ENCODE results near the gene ZMIZ1.

Gene ZMIZ1

DNA sequence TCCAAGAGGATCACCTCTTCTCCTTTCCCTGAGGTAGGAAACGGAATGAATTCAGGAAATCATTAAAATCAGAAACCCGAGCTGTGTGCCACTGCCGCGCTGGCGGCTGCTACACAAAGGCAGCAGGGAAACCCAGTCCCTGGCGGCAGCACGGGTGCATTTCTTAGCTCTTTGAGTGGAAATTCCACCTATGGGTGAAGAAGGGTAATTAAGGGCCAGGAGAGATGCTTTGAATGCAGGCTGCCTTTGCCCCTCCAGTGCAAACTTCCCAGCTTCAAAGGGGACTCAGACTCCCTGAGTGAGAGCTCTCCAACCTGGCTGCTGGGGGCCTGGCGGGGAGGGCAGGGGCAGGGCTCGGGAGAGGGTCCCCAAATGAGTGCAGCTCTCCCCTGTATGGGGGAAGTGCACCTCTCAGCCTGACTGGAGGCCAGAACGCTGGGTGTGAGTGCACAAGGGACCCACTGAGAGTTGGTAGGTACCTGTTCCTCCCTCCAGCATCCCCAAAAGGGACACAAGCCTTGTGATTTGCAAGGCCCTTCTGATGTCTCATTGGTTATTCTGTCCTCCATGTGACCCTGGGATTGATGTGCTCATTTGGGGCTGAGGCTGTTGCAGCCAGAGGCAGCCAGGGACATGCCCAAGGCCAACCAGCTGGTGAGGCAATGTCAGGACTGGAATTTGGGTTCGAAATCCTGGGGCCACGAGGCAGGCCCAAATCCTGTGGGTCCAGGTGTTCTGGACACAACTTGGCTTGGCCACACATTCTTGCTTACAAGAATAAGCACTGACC lies 16.3 kb upstream of the ZMIZ1 start:
- DNase-seq = no peak

DNA sequence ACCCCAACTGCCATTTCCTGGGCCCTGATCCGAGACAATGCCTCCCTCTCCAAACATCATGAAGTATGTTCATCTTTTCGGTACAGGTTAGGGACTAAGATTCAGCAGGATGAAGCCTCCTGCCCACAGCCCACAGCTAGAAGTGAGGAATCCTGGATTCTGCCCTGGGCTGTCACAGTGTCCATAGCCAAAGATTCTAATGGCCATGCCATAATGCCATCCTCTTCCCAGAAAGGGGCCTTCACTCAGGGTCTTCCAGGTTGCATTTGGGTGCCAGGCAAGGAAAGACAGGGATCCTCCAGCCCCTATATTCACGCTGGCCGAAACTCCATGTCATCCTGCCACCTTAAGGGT lies 15.7 kb upstream of the ZMIZ1 start:
- no peak for DNase-seq

DNA sequence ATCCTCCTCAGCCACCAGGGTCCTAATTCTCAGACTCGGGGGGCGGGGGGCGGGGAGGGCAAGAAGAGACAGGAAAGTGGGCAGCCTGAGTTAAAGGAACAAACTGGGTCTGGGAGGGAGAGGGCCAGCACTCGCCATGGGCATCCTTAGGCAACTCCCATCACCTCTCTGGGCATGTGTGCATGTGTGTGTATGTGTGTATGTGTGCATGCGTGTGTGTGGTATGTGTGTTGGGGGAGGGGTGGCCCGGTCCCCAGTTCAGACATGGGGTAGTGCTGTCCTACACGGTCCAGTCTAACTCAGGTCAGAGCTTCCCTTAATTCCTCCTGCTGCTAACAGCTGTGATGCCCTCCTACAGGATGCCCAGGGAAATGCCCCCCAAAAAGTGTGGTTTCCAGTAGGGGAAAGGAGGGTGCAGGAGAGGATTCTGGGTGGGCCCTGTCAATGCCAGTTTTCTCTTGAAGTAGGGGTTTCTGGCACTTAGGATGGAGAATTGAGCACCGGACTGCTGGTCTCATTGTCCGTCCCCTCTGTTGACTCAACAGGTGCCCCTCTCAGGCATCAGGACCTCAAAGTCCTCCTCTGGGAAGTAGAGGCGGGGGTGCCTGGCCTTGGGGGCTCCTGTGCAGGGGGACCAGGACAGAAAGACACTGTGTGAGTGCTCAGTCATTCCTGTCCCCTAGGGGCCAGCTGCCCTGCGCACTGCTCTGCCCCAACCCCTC lies 15.1 kb upstream of the ZMIZ1 start:
- no peak for DNase-seq

DNA sequence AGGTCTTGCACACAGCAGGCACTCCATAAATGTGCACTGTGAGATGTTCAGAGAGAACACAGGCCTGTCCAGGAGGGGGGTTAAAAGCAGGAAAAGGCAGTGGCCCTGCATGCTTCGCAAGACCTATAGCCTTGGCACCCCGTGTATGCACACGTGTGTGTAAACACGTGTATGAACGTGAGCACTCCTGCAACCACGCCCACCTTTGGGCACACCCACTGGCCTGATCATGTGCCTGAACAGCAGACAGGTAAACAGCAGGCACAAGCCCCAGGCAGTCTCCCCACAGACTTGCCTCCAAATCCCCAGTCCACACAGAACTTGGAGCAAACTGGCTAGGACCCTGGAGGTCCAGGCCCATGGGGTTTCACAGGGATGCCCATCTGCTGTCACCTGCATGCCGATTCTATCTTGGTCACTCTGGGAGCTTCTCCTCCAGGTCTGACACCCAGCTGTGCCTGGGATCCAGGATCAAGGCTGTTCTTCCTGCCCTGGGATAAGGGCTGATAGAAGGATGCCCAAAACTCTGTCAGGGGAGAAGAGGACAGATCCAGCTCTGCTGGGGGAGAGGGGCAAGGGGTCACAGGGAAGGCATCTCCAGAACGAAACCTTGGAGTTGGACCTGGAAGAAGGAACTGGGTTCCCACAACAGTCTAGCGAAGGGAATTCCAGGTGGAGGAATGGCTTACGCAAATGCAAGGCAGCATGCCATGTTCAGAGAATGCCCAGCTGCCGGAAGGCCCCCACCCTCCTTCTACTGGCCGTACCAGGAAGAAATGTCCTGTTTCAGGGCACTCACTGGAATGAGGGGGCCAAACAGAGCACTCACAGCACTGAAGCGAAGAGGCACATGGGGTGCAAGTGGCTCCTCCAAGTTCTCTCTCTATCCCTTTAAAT lies 14.3 kb upstream of the ZMIZ1 start:
- DNase-seq = no peak

DNA sequence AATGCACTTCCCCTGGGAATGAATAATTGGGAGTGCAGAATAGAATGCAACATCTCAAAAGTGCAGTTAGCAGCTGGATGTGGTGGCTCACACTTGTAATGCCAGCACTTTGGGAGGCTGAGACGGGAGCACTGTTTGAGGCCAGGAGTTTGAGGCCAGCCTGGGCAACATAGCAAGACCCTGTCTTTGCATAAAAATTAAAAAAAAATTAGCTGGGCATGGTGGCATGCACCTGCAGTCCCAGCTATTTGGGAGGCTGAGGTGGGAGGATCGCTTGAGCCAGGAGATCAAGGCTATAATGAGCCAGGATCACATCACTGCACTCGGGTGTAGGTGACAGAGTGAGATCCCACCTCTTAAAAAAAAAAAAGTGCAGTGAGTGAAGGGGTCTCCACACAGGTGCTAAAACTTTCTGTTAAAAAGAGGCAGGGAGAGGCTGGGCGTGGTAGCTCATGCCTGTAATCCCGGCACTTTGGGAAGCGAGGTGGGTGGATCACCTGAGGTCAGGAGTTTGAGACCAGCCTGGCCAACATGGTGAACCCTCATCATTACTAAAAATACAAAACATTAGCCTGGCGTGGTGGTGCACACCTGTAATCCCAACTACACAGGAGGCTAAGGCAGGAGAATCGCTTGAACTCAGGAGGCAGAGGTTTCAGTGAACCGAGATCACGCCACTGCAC lies 13.5 kb upstream of the ZMIZ1 start:
- no peak for DNase-seq

DNA sequence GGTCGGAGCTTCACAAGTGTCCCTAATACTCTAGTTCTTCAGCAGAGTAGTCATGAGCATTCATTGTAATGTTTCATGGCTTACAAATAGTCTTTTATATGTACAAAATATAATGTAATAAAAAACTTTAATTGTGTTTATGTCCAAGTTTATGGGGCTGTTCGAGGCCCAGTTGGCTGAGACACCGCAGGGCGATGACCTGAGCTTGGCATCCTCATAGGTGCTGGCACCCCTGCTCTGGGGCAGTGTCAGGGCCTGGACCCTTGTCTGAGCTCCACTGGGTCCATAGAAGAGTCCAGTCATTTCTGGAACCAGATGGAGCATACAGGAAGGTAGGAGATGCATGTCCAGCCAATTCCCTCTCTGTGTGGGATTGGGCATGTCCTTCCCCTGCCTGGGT lies 12.9 kb upstream of the ZMIZ1 start:
- DNase-seq = no peak

DNA sequence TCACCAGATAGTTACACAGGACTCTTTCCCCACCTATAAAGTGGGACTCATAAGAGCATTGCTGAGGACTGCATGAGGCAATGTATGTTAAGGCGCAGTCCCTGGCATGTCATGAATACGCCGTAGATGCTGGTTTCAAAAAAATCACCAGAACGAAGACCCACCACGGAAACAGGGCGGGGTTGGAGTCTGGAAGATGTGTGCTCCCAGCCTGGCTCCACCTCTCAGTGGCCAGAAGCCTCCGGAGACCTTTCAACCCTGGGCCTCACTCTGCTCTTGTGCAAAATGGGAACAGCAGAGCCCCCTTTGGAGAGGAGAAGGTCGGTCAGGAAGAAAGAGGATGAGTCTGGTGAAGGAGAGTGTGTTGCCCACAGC lies 12.4 kb upstream of the ZMIZ1 start:
- DNase-seq = no peak

DNA sequence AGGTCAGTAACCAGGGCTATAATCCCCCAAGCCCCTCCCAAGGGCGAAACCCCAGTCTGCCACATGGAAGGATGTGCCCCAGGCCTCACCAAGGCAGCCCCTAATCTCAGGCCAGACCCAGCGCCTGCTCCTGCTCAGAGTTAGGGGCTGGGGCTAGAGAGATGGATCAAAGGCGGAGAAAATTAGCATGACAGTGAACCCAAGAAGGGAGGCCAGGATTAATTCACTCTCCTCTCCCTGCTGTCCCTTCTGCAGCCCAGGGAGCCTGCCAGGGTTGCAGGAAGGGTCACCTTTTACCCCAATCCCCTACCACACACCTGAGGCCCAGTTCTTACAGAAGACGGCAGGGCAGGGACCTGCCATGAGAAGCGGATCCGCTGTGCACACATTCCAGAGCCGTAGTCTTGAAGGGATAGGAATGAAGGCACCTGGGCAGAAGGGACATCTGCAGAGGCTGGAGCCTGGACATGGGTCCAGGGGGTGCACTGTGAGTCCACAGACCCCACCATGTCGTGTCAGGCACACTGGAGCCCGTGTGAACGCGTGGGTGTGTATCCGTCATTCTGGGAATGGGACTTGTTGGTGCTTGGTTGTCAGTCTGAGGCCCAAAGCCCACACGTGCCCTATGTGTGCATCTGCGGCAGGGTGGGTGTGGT lies 11.9 kb upstream of the ZMIZ1 start:
- DNase-seq = no peak

DNA sequence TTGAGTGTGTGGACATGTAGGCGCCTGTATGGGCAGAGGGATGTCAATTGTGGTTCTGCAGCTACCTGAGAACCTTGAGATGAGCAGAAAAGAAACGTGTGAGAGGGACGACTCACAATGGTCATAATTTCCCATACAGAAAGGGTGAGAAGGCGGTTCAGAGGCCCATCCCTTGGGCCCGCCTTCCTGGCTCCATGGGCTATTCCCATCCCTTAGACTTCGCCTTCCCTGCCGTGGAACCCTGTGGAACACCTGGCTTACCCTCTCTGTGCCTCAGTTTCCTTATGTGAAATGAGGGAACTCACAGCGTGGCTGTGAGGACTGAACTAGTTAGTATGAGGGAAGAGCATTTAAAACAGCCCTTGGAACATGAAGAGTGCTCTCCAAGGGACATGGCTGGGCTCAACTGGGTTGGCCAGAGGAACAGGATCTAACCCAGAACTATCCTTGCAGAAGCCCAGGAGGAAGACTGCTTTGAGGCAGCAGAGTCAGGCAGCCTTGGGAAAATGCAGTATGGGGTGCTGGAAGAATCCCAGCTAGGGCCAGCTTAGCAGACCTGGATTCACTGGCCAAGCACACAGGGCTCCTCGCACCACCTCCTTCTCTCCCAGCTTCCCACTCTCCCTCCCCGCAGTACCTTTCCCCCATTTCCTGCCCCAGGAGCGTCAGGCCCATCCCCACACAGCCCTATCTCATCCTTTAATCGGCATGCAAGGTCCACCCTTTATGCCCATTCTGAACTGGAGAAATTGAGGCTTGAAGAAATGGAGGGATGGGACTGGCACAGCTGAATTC lies 11.1 kb upstream of the ZMIZ1 start:
- no peak for DNase-seq

DNA sequence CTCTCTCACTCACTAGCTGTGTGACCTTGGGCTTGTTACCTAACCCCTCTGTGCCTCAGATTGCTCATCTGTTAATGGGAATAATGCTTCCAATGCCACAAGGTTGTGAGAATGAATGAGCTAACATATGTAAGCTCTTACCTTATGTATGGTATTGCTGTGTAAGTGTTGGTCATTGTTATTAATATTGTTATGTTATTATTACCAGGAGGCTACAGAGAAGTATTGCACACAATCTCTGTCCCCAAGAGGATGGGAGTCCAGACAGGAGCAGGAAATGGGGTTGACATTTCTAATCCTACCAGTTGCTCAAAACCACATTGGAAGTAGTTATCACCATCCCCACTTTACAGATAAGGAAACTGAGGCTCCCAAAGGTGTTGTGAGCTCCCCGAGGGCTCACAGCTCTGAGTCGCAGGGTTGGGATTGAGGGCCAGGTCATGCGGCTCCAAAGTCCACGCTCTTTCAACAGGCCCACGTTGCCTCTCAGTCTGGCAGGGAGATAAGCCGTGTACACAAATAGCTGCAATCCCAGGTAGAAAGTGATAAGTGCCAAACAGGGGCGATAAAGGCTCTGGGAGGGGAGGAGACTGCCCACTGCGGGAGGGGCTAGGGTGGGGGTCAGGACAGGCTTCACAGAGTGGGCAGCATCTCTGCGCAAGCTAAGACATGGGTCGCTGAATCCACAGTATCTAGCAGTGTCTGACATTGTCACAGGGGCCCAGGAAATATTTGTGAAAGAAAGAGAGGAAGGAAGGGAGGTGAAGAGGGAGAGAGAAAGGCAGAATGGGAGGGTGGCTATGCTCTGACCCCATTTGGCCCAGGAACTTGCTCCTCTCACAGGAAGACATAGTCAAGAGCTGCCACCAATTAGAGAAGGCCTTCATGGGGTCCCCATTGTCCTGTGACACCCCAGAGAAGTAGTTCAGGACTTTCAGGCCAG lies 9.6 kb upstream of the ZMIZ1 start:
- no peak for DNase-seq

DNA sequence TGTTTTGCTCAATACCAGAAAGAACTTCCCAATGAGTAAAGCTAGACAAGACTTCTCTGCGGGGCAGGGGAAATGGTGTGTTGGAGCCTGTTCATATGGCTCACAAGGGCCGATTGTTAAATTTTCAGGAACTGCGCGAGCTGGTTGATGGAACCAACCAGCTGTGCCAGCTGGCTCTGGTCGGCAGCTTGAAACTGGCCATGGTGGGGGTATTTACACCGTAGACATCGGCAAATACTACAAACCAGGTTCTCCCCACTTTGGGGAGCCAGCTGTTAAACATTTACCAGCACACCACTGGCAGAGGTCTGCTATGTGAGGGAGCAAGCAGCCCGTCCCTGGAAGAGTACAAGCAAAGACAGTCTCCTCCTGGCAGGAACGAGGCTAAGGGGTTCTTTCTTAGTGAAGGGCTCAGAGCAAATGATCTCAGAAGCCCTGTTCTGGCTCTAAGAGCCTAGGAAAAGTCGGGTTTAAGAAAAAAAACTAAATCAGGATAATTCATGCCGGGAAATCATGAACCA lies 8.8 kb upstream of the ZMIZ1 start:
- DNase-seq = no peak

DNA sequence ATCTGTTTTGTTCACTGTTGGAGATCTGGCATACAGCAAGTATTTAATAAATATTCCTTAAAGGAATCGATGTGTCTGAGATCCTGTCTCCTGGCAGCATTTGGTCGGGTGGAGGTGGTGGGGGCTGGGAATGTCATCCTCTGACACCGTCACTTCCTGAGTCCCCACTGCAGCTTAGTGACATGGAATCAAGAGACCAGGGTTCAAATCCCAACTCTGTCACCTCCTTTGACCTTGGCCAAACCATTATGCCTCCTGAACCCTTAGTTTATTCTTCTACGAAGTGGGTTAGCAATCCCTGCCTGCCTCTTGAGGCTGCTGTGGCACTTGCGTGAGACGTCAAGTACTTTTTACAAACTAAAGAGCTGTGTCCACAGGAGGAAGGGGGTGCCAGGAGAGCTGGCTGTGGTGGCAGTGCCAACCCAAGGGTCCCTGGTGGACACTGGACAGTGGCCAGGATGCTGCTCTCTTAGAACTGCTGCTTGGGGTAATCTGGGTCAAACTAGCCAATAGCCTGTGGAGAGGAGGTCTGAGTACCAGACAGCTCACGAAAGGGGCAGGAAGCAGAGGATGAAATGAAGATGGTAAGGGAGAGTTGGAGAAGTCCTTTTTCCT lies 8.0 kb upstream of the ZMIZ1 start:
- no peak for DNase-seq

DNA sequence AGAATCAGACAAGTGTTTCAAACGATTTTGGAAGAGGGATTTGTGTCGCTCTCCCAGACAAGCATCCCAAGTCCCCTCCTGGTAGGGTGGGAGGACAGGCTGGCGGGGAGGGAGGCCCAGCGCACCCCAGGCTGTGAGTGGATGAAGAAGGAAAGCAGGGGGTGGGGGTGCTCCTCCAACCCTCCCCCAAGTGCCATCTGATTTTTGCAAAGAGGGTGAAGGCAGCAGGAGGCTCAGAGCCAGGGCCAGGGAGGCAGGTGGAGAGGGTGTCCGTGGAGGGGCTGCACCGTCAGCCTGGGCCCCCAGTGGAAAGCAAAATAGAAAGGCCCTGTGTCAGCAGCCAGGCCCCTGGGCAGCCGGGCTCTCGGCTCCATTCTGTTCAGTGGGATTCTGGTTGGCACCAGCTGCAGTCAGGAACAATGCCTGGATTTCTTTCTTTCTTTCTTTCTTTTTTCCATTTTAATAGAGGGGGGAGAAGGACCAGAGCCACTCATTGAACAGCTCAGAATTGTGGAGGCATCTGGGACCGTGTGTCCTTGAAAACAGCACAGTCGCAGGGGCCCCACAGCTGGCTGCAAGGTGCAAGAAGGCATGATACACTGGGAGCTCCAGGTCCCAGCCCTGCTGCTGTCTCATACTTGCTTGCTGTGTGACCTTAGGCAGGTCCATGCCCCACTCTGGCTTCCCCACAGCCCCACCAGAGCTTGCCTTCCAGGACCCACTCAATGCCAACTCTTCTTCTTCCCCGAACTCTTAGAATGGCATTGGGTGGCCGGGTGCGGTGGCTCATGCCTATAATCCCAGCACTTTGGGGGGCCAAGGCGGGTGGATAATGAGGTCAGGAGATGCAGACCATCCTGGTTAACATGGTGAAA lies 7.1 kb upstream of the ZMIZ1 start:
- DNase-seq = no peak

DNA sequence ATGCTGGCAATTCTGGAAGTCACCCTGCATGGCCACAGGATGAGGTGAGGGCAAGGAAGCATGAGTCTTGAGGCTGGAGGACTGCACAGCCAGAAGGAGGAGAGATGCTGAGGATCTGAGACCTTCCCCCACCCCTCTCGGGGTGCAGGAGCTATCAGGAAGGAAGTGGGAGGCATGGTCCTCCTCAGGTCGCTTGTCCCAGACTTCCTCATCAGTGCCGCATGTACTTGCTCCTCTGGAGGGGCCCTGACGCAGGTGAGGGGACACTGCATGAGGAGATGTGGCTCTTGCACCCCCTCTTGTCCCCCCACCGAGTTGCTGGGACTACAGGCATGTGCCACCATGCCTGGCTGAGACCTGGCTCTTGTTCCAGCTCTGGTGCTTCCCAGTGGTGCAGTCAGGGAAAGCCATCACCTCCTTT lies 5.7 kb upstream of the ZMIZ1 start:
- no peak for DNase-seq

DNA sequence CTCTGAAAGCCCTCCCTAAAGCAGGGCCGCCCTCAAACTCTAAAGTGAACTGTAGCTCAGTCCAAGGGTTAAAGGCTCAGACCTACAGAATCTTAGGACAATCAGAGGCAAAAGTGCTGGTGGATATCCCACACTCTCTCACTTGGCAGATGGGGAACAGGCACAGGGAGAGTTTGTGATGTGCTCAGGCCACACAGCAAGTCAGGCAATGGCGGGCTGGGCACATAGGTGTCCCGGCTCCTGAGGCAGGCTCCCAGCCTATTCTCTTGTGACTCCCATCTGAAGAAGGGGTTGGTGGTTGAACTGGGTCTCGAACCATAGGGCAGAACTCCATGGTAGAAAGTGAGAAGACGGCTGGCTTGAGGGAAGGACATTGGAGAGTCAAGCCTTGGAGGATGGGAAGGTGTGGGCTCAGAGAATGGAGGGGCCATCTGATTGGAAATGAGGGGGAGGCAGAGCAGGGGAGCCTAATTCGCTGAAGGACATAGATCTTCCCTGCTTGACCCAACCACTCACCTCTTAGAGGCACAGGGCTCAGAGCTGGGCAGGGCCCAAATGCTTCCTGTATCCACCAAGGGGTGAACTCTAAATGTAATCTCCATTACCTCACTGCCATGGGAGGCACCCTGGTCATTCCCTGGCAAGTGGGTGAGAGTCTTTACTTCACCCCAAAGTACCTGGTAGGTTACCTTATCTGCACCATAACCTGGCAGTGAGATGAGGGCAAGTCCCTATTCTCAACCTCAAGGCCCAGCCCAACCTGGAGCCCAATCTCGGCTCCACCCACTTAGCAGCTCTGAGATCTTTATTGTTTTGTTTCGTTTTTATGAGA lies 4.9 kb upstream of the ZMIZ1 start:
- no peak for DNase-seq

DNA sequence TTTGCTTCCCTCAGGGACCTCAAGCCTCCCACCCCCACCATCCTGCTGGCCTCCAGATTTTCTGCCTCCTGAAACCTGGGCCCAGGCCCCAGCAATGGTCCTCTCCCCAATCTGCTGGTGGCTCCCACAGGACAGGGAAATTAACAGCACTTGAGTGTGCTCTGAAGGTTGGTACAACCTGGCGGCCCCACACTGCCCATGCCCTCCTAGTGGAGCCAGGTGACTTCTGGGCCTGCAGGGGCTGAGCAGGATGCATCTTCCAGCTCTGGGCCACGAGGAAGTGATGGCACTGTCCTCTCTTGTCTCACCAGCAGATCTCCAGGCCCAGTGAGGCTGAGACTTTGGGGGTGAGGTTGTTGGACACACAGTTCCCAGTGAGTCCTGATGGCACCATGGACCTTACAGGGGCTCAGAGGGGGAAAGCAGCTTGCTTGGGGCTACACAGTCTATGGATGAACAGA lies 3.6 kb upstream of the ZMIZ1 start:
- no peak for DNase-seq

DNA sequence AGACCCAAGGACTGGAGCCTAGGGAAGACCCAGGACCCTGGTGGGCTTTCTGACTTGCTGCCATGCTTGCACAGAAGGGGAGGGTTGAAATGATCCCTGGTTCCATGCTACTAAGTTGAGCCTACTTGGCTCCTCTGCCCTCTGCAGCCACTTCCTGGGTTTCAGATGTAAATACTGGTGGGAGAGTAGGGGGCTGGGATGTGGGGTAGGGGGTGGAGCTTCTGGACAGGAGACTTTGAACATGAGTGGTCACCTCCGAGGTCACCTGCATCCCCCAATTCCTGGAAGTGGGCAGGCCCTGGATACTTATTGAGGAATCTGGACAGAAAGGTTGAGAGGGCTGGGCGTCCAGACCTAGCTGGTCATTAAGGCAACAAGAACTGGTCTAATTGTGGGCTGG lies 2.9 kb upstream of the ZMIZ1 start:
- DNase-seq = no peak

Measured in amniotic stem cell (primary cell).